GM21381 (cell line): Measurements from ENCODE around the gene FYN.
A peak's percentile ranks its signal among the peaks of the same experiment; 100 is the strongest.

Experiments used
- ATAC-seq: cut with Tn5 transposase; IDR thresholded peaks from one replicate; pipeline ENCODE4 v1.9.1; 2021; ENCODE audit warnings: mild to moderate bottlenecking, moderate library complexity; ENCODE audit not compliant: unreplicated experiment

The FYN gene

DNA sequence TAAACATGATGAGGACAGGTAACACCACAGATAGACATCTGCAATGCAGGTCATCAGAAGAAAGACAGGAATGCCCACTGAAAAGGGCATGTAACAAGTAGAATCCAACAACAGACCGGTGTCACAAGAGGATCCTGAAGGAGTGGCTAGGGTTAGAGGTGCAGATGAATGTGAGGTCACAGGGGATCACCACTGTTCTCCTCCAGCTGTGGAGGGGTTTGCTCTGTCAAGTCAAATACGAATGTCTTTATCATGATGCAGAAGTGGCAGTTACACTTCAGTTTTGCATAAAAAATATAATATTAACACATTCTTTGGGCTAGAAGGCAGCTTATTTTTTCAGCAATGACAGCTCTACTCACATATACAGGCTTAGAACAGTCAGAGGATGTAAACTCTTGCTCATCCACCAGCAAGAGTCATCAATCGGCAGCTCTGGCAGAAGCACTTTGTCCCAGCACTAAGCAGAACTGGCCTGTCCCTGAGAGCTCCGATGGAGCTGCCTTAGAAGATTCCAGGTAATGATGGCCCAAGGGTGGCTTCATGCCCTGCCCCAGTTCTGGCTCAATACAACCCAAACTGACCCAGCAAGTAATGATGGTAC, 137.1 kb downstream of the FYN start:
- ATAC-seq = no peak

- no peak for ATAC-seq
Measured at GRCh38 chr6:111734068-111735061, 138.9 kb downstream of the FYN start.

GRCh38 chr6:111732390-111732789, 140.9 kb downstream of the FYN start:
- no peak for ATAC-seq

DNA sequence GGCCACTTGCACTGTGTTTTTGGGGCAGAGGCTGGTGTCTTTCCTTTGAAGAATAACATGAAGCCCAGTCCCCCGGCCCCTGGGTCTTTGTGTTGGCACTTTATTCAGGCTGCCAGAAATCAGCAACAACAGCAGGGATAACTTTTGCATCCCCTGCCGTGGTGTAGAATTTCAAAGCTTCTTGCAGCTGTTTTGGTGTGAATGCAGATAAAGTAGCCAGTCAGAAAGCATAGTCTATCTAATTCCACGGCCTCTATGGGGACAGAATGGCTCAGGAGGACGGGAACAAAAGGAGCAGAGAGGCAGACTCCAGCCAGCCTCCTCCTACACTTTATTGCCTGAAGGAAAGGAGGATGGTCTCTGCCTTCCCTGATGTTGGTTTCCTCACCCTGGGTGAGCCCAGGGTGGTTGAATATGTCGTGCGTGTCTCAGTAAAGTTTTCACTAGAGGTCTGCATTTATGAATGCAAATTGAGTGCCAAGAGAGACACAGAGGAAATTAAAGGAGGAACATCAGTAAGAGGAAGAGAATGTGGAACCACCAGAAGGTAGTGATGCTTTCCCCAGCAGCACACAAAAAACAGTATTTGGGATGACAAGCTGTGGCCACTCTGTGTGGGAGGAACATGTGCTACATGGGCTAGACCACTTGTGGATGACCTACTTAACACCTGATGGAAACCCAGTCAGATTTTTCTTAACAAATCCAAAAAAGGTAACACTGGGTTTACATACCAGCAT, 141.6 kb downstream of the FYN start:
- ATAC-seq = no peak

- ATAC-seq = no peak
Measured at GRCh38 chr6:111730864-111731263, 142.4 kb downstream of the FYN start.

DNA sequence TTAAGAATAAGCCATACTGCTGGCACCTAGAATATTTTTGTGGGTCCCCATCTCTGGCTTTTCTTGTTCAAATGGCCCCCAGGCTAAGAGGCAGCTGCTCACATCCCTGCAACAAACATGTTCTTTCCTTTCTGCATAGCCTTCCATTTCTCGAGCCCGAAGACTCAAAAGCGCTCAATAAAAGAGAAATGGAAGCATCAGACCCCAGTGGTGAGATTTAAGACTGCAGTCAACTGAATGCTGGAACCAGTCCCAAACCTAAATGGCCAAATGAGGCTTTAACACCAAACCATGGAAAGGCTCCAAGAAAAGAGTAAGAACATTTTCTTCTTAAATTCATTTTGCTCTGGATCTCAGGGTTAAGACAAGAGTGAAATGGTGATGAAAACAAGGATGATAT, 145.4 kb downstream of the FYN start:
- ATAC-seq = no peak

DNA sequence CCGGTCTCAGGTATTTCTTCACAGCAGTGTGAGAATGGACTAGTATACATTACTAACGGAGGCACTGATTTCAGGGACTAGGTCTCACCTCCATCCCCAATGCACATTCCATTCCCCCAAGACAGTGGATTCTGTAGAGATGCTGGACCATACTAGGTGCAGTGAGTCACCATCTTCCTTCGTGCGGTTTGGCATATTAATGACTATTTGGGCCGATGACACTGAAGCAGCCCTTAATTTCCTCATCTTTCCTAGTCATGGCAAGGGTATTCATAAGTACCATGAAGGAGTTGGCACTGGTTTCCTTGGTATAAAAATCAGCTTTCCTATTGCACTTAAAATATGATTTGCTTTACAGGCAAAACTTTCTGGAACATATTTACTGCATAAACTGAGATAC, 146.2 kb downstream of the FYN start:
- no peak for ATAC-seq

- ATAC-seq = no peak
Measured at GRCh38 chr6:111725446-111726112, 147.7 kb downstream of the FYN start.

- ATAC-seq = peak; percentile 98
Measured at GRCh38 chr6:111724505-111724904, 148.7 kb downstream of the FYN start.

- ATAC-seq = peak; percentile 33
Measured at GRCh38 chr6:111724039-111724438, 149.2 kb downstream of the FYN start.

- no peak for ATAC-seq
Measured at GRCh38 chr6:111723412-111723970, 149.8 kb downstream of the FYN start.

DNA sequence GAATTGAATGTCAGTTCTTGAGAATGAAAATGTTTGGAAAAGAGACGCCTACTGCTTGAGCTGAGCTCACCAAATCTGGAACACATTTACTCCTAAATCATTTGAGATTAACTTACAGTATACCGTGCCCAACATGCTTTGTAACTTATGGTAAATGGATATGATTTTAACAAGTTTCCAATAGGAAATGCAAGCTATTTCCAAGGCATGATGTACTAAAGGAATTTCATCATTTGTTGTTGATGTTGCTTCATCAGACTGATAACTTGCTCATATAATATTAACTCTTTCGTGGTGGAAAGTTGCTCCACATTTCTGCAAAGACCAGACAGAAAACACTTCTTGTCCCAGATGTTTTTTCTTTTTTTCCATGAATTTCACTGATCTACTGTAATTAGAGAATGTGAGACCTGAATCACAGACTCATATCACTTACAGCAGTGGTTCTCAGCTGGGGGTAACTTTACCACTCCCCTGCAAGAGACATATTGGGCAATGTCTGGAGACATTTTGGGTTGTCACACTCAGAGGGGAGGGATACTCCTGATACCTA, 151.0 kb downstream of the FYN start:
- no peak for ATAC-seq

DNA sequence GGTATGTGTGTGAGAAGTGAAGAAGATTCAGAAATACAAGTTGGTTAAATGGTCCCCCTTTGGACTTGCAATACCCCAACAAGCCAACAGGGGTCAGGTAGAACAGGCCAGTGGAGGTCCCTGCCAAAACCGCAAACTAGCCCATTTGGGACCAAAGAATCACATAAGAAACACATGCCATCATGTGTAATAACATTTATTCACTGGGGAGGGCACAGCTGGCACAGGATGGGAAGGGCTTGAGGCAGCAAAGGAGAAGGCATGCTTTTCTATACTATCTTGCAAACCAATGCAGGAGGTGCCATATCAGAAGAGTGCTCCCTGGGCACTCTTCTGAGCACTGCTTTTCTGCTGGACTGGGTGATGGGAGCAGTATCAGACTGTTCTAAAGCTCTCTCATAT, 151.5 kb downstream of the FYN start:
- no peak for ATAC-seq

GRCh38 chr6:111720931-111721496, 152.2 kb downstream of the FYN start:
- ATAC-seq = no peak

- ATAC-seq = no peak
Measured at GRCh38 chr6:111718990-111719389, 154.3 kb downstream of the FYN start.

- no peak for ATAC-seq
Measured at GRCh38 chr6:111718326-111718725, 154.9 kb downstream of the FYN start.

GRCh38 chr6:111717621-111718020, 155.6 kb downstream of the FYN start:
- ATAC-seq = no peak

DNA sequence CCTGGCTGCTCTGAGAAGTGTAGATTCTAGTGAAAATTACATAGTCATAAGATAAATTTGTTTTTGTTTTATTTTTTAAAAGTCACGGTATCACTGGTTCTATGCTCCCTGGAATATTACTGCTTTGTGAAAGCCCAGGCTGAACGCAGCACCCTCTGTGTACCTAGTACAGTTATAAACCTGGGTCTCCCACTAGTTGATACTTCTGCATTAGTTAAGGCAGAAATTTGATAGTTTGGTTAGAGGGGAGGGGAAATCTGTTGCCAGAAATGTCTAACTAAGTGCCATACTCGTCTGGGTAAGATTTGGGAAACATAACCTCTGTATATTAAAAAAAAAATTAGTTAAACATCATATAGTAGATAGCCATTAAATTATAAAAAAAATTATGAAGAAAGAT, 156.9 kb downstream of the FYN start:
- no peak for ATAC-seq

DNA sequence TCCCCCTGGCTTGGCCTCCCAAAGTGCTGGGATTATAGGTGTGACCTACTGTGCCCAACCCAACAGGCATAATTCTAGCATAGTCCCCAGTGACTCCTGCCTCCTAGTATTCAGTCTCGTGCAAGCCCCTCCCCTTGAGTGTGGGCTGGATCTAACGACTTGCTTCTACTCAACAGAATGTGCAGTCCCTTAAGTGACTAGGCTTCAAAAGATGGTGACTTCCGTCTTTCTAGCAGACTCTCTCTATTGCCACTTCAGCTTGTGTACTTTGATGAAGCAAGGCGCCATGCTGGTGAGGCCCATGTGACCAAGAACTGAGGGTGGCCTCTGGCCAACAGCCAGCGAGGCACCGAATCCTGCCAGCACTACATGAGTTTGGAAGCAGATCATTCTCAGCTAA, 157.9 kb downstream of the FYN start:
- ATAC-seq = no peak
